ENCODE measurements around the gene MRPL9.
"Not testable (repeated sequence)": the region's sequence is repeated elsewhere in the genome, so short reads cannot be mapped to it uniquely, and the experiment has no call there.

GRCh38 chr1:151733995-151734394 is 29.3 kb downstream of the MRPL9 start:
- not testable (repeated sequence) for TF ChIP-seq CTCF, EZH2phosphoT487 (IDR thresholded peaks at IDR 0.05)
